GM18499 (cell line): ENCODE data around the gene RPIA.
A peak's percentile ranks its signal among the peaks of the same experiment; 100 is the strongest.
"Not testable (repeated sequence)": the region's sequence is repeated elsewhere in the genome, so short reads cannot be mapped to it uniquely, and the experiment has no call there.

Experiments
- ATAC-seq: cut with Tn5 transposase; IDR thresholded peaks from one replicate; pipeline ENCODE4 v1.9.1; 2021; ENCODE audit warnings: moderate number of reproducible peaks; ENCODE audit not compliant: insufficient read depth, unreplicated experiment

Gene RPIA

GRCh38 chr2:88729061-88729745 is 37.7 kb downstream of the RPIA start:
- ATAC-seq = no peak

GRCh38 chr2:88733155-88733902 is 41.9 kb downstream of the RPIA start:
- ATAC-seq = no peak

- no peak for ATAC-seq
Observed at GRCh38 chr2:88735133-88735532, 43.7 kb downstream of the RPIA start.

- no peak for ATAC-seq
Observed at GRCh38 chr2:88735853-88736252, 44.4 kb downstream of the RPIA start.

GRCh38 chr2:88736437-88736836 is 45.0 kb downstream of the RPIA start:
- no peak for ATAC-seq

GRCh38 chr2:88737385-88737784 is 45.9 kb downstream of the RPIA start:
- no peak for ATAC-seq

- no peak for ATAC-seq
Observed at GRCh38 chr2:88738271-88738670, 46.8 kb downstream of the RPIA start.

GRCh38 chr2:88739985-88740600 is 48.6 kb downstream of the RPIA start:
- peak; percentile 69 for ATAC-seq

GRCh38 chr2:88746929-88747490 is 55.5 kb downstream of the RPIA start:
- ATAC-seq = no peak

- ATAC-seq = no peak
Observed at GRCh38 chr2:88747990-88748389, 56.5 kb downstream of the RPIA start.

- ATAC-seq = no peak
Observed at GRCh38 chr2:88751768-88752167, 60.3 kb downstream of the RPIA start.

- ATAC-seq = peak; percentile 87
Observed at GRCh38 chr2:88753833-88754584, 62.5 kb downstream of the RPIA start.

- ATAC-seq = peak; percentile 29
Observed at GRCh38 chr2:88754585-88755320, 63.3 kb downstream of the RPIA start.

- ATAC-seq = no peak
Observed at GRCh38 chr2:88755836-88756235, 64.4 kb downstream of the RPIA start.

GRCh38 chr2:88757025-88757424 is 65.6 kb downstream of the RPIA start:
- no peak for ATAC-seq

GRCh38 chr2:88758702-88759101 is 67.2 kb downstream of the RPIA start:
- ATAC-seq = not testable (repeated sequence)

GRCh38 chr2:88760819-88761598 is 69.5 kb downstream of the RPIA start:
- no peak for ATAC-seq

GRCh38 chr2:88764141-88764849 is 72.8 kb downstream of the RPIA start:
- ATAC-seq = no peak

- ATAC-seq = no peak
Observed at GRCh38 chr2:88764850-88765153, 73.3 kb downstream of the RPIA start.
